HL-60/S4 (cell line): ENCODE results near the gene DBET.
"Not testable (repeated sequence)": the region's sequence is repeated elsewhere in the genome, so short reads cannot be mapped to it uniquely, and the experiment has no call there.

ENCODE experiments used
- in situ Hi-C: fragments of 300-500 bp; cut with MboI; formaldehyde crosslinking; loops from 2 replicates; pipeline ENCODE4 v1.14.3; 2022; ENCODE audit warnings: low sequenced_read_pairs

The DBET gene

DNA sequence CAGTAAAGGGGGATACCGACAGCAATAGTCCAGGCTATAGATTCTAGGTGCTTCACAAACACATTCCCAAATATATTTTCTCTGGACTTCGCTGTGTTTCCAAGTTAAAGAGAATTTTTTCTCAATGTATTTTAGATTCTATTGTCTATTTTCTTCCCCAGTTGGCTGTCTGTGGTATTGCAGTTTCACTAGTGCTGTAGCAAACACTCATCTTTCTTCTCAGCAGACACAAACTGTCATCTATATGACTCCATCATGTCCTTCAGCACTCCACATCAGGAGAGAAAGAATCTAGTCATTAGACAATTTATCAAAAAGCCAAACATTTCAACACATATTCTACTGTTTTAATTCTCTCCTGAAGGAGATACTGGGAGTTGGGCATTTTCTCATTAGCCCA, at the start of gene DBET:
TSS of gene DBET (plus strand) at position 161 of the 400 bp plus-strand sequence.
- in situ Hi-C loops = not testable (repeated sequence)

DNA sequence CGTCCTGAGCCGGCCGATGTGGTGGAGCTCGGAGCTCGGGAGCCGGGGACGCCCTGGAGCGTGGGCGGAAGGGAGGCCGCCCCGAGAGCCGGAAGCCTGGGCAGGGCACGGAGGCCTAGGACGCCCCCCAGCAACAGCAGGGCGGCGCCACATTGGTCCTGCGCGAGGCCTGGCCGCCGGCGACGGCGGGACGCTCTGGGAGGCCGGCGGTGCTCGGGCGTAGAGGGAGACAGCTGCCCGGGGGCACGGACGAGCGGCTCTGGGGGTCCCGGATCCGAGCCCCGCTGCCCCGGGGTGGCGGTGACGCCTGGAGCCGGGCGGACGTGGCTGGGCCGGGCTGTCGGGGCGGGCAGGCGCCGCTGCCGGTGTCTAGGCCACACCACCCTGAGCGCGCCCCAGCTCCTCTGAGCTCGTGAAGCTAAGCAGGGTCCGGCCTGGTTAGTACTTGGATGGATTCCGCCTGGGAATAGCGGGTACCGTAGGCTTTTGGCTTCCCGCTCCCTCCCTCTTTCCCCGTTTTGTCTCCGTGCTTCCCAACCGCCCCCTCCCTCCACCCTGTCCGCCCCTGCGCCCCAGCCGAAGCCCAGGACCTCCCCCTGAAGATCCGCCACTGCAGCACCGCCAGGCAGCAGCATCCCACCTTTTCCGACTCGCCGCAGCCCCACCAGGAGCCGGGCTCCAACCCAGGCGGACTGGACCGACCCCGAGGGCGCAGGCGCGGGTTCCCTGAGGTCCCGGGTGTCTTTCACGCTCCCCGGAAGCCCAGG, 49.3 kb upstream of the DBET start:
- in situ Hi-C loops = no loop called here

DNA sequence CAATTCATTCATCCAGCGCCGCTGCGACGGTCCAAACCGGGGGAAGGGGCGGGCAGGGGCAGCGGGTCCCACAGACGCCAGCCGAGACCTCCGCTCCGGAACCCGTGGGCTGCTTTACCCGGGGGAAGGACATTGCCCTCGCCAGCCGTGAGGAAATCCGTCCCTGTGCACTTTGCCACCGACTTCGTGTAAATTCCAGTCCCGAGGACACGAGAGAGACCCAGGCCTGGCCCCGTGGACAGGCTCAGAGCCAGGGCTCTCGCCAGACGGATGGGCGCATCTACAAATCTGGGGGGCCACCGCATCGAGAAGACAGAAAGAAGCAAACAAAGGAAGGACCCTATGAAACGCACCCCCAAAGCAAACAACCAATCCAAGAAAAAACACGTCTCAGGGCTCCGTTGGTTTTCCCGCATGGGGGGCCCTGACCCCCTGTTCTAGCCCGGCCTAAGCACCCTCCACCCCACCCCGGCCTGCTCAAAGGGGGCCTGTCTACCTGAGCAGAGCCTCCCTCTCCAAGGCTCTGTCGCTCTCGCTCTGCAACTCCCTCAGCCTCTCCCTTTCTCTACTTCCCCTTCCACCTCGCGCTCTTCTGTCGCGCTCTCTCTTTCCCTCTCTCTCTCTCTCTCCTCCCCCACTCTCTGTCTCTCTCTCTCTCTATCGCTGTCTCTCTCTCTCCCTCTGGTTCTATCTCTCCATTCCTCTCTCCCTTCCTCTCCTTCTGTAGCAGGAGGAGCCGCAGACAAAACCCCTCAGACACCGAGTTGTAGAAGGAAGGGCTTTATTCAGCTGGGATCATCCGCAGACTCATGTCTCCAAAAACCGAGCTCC, 48.5 kb upstream of the DBET start:
- in situ Hi-C loops = no loop called here

DNA sequence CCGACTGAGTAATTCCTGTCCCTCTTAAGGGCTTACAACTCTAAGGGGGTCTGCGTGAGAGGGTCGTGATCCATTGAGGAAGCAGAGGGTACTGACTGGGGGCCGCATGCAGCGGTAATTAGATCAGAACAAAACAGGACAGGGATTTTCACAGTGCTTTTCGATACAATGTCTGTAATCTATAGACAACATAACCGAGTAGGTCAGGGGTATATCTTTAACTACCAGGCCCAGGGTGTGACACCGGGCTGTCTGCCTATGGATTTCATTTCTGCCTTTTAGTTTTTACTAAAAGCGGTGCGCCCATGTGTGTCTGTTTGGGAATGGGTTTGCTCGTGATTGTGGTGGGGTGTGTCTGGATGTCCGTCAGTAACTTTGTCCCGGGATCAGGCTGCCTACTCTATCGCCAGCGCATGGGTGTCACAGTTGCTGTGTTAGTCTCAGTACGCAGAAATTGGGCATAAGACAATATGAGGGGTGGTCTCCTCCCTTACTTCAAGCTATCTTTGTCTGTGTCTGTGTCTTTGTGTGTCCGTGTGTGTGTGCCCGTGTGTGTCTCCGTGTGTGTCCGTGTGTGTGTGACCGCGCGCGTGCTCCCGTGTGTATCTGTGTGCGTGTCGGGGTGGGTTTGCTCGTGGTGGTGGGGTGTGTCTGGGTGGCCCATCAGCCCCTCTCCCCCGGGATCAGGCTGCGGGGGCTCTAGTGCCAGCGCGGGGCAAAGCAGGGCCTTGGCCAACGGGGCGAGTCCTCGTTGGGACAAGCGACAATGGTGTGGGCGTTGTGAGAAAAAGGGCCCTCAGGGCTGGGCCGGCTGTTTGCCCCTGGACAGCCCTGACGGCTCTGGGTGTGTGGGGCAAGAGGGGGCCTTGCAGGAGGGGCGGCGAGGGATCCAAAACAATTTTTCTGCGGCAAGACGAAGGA, 47.7 kb upstream of the DBET start:
- in situ Hi-C loops = no loop called here

DNA sequence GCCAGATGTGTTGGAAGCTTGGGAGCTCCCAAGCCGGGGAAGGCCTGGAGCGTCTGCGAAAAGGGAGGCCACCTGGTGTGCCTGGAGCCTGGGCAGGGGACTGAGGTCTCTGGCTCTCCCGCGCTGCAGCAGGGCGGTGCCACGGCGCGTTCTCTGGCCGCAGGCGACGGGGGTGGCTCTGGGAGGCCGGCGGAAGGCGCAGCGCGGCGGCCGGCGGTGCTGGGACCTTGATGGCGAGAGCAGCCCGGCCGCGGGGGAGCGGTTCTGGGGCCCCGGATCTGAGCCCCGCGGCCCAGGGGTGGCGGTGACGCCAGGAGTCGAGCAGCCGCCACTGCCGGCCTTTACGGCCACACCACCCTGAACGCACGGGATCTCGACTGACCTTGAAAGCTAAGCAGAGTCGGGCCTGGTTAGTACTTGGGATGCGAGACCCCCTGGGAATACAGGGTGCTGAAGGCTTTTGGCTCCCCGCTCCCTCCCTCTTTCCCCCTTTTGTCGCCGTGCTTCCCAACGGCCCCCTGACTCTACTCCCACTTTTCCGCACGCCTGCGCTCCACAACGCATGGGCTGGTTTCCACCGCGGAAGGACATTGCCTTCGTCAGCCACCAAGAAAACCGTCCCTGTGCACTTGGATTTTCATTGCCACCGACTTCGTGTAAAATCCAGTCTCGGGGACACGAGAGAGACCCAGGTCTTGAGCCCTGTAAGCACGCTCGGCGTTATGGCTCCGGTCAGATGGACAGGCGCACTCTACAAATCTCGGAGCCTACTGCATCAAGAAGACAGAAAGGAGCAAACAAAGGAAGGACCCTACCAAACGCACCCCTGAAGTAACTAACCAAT, 46.7 kb upstream of the DBET start:
- in situ Hi-C loops = no loop called here

DNA sequence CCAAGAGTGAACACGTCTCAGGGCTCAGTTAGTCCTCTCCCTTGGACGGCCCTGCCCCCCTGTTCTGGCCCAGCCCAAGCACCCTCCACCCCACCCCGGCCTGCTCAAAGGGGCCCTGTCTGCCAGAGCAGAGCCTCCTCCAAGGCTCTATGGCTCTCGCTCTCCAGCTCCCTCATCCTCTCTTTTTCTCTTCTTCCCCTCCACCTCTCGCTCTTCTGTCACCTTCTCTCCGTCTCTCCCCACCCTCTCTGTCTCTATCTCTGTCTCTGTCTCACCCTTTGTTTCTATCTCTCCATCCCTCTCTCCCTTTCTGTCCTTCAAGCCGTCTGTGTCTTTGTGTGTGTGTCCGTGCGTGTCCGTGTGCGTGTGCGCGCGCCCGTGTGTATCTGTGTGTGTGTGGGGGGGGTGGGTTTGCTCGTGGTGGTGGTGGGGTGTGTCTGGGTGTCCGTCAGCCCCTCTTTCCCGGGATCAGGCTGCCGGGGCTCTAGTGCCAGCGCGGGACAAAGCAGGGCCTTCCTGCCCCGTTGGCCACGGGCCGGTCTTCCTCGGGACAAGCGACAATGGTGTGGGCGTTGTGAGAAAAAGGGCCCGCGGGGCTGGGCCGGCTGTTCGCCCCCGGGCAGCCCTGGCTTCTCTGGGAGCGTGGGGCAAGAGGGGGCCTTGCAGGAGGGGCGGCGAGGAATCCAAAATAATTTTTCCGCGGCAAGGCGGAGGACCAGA, 45.9 kb upstream of the DBET start:
- in situ Hi-C loops = no loop called here

DNA sequence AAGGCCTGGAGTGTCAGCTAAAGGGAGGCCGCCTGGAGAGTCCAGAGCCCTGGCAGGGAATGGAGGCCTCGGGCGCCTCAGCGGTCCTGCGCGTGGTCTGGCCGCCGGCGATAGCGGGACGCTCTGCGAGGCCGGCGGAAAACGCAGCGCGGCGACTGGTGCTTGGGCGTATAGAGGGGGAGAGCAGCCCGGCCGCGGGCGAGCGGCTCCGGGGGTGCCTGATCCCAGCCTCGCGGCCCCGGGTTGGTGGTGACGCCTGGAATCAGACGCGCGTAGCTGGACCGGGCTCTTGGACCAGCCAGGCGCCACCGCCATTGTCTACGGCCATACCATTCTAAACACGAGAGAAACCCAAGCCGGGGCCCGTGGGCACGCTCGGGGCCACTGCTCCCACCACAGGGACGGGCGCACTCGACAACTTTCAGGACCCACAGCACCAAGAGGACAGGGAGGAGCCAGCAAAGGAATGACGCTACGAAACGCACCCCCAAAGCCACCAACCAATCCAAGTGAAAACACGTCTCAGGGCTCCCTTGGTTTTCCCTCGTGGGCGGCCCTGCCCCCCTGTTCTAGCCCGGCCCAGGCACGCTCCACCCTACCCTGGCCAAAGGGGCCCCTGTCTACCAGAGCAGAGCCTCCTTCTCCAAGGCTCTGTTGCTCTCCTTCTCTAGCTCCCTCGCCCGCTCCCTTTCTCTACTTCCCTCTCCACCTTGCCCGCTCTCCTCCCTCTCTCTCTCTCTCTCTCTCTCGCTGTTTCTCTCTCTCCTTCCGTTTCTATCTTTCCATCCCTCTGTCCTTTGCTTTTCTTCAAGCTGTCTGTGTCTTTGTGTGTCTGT, 45.1 kb upstream of the DBET start:
- in situ Hi-C loops = no loop called here

DNA sequence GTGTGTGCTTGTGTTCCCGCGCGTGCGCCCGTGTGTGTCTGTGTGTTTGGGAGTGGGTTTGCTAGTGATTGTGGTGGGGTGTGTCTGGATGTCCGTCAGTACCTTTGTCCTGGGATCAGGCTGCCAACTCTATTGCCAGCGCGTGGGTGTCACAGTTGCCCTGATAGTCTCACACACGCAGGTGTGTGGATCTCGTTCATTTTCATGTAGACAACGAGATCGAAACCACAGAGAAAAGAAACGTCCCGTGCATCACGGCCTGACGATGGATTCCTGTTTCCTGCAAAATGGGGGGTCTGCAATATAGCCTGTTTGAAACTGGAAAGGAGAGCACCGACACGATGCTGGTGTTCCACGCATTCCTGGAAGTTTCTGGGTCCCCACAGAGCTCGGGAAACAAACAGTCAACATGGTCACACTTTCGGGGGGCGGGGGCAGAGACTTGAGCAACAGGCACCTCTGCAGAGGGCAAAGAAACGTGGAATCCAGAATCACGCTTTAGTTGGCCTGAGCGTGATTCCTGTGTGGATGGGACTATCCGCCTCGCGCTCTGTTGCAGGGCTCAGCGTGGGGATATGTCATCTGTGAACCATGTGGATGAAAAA, 44.3 kb upstream of the DBET start:
- in situ Hi-C loops = not testable (repeated sequence)

DNA sequence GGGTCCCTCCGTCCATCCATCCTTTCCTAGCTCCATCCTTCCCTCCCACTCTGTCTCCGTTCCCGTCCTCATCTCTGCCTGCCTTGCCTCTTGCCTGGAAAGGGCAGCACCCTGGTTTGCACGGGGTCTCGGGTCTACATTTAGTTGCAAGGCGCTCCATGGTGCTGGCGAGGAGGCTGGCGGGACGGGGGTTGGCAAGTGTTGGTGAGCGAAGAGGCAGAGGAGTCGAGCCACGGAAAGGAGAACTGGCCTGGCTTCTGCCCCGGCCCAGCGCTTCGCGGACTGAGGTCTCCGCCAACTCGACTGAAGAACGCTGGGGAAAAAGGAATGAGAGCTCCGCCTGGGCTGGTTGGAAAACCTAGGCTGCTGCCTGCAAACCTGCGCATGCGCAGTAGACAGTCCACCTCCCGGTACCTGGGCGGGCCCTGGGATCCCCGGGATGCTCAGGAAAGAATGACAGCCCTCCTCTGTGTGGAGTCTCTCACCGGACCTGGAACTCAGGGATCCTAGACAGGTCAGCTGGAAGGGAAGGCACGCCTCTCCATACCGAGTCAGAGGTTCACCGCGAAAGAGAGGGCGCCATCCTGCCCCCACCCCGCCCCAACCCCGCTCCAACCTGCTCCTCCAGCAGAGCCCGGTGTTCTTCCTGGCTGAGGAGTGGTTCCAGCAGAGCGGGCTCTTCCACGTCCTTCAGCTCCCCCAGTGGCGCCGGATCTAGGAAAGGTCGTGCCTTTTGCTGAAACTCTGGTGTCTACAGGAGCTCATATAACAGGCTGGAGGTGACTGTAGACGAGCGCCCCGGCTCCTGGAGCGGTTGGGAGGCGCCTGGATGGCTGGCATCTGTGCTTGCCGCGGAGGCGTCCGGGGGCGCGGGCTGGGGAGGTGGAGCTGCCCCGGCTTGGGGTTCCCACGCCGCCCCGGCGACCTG, 43.2 kb upstream of the DBET start:
- in situ Hi-C loops = no loop called here

DNA sequence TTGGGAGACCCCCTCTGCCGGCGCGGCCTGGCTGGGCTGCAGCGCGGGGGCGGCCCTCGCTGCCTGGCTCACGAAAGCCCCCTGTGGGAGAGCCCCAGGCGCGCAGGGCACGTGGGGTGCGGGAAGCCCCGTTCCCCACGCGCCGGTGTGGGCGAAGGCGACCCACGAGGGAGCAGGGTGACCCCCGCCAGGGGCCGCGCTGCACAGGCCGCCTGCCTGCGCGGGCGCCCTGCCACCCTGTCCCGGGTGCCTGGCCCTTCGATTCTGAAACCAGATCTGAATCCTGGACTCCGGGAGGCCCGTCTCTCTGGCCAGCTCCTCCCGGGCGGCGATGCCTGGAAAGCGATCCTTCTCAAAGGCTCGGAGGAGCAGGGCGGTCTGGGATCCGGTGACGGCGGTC, 42.3 kb upstream of the DBET start:
- in situ Hi-C loops = not testable (repeated sequence)

DNA sequence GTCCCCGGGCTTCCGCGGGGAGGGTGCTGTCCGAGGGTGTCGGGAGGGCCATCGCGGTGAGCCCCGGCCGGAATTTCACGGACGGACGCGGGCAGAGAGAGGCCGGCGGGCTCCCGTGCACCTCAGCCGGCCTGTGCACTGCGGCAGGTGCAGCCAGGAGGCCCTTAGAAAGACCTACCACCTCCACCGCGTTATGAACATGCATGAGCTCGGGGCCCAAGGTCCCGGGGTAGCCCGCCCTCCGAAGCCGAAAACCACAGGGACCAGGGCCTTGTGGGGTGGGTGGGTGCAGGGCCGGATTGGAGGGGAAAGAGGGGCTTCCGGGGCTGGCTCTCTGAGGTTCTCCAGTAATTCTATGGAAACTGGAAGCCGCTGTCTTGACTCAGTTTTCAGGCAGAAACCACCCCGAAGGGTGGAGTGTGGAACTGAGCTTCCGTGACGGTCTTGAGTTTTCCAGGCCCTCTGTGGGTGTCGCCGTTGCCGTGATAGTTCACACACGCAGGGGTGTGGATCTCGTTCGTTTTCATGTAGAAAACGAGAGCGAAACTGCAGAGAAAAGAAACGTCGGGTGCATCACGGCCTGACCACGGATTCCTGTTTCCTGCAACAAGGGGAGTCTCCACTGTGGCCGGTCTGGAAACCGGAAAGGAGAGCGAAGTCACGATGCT, 41.6 kb upstream of the DBET start:
- in situ Hi-C loops = not testable (repeated sequence)

DNA sequence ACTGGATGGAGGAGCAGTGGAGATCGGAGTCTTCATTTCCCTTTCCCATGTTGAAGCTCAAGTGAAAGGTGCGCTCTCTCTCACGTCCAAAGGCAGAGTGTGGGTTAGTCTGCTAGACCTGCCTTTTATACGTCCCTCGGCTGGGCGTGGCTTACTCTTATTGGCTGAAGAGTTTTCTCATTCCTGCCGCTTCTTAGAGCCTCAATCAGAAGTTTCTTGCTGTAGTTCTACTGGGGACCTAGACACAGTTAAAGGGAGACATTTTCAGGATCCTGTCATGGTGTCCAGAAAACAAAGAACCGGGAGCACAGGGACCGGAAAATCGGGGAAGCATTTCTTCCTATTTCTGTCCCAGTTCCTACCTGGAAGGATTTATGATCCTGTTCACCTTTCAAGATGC, 37.1 kb upstream of the DBET start, which contains the start of gene FRG2:
TSS of gene FRG2 (minus strand) at position 101 of the 400 bp plus-strand sequence. CDS start at position 49, 52 bp downstream.
- in situ Hi-C loops = not testable (repeated sequence)

DNA sequence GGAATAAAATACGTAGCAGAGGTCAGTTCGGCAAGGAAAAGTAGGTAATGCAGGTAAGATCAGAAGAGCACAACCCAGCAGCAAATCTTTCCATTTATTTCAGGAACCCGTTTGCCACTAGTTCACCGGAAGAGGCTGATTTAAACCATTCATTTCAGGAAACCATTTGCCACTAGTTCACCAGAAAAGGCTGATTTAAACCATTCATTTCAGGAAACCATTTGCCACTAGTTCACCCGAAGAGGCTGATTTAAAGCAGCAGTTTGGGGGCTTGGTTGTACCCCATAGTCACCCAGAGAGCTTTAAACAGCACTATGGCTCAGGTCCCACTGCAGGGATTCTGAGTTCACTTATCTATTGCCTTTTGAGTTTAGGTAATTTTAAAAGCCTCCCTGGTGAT, 33.0 kb upstream of the DBET start:
- in situ Hi-C loops = not testable (repeated sequence)

DNA sequence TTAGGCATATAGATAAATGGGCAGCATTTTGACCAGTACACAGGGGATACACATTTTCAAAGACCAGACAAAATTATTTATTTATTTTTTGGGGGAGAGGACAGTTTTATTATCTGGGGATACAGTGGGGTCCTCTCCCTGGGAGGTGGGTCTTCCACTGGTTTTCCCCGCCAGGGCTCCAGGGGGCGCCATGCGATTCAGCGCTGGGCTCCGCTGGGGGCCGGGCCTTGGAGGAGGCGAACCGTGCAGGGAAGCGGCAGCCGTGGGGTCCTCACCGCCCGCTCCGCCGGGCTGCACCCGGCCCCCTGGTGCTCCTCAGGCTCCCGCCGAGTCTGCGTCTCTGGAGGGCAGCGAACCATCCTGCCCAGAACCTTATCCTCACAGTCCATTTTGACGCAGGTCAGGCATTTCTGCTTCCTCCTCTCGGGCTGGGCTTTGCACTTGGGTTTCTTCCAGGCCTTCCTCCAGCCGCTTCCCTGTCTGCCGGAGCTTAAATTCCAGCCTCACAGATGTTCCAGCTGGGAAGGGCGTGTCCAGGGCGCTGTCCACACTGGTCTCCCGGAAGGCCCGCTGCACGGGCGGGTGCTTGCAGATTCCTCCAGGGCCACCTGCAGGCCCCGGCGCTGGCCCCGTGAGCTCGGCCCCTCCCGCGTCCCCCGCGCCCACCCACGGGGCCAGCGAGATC, 26.5 kb upstream of the DBET start:
- in situ Hi-C loops = not testable (repeated sequence)

DNA sequence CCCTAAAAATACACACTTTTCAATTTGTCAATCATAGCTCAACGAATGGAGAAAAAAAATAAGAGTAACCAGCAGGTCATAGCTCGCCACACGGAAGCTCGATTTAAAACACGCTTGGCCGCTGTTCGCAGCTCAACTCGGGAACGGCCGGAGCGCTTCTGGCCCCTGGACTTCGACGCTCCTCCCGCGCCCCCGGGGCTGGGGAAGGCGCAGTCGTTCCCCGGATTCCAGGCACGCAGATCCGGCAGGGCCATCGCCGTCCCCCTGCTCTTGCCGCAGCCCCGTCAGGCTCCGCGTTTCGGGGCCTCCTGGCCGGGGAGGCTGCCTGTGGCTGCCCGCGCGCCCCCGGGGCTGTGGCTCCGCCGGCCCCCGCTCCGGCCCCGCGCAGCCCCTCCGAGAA, 23.4 kb upstream of the DBET start:
- in situ Hi-C loops = not testable (repeated sequence)

DNA sequence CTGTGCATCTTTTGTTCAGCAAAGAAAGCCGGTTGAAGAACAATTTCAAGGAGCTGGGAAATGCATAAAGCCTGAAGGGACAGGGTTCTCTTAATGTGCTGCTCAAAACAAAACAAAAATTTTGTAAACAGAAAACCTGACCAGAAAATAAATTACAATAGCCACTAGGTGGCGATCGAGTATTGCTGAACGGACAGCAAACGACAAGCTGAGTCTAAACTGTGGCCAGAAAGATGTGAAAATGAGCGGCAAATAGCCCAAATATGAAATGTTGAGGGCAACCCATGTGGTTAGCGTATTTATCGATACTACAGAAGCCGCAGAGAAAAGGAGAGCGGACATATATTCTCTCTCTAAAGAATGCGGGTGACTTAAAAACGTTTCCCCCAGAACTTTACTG, 16.7 kb upstream of the DBET start:
- in situ Hi-C loops = not testable (repeated sequence)
